ENCODE measurements around the gene ABCA8. TPM values are rescaled to one million over a fixed set of nuclear protein-coding genes. Genes with fewer than 3 reads are reported as not detected.

ABCA8 gene
- total RNA-seq, 4 donors from 2014 or later = 43.6 to 76.6 (median 64.2) TPM

GRCh38 chr17:68819465-68819864 is 135.7 kb downstream of the ABCA8 start:
- DNase-seq (ENCODE audit: extremely low spot score) = no peak
- 72% methylated on average over 5 of the region's 5 CpGs for WGBS
- no peaks in the 10 kb centered on the region for H3K27me3 ChIP-seq
- no peaks in the 10 kb centered on the region for H3K9me3 ChIP-seq
- H3K27ac ChIP-seq (replicated peaks in 1 of 4) = no peak overlapping the region
- intact Hi-C loops (cut with DNase I) = no loop called here
- peaks cover 0 to 7% (median 0%) of the 10 kb centered on the region in 4 donors for H3K4me1 ChIP-seq
- TF ChIP-seq POLR2AphosphoS5 (IDR thresholded peaks at IDR 0.05) (no peak), EP300 (IDR thresholded peaks at IDR 0.05) (no peak), POLR2A (IDR thresholded peaks at IDR 0.05; ENCODE audit: low read depth) (no peak)
- TF ChIP-seq, protein P1, sequence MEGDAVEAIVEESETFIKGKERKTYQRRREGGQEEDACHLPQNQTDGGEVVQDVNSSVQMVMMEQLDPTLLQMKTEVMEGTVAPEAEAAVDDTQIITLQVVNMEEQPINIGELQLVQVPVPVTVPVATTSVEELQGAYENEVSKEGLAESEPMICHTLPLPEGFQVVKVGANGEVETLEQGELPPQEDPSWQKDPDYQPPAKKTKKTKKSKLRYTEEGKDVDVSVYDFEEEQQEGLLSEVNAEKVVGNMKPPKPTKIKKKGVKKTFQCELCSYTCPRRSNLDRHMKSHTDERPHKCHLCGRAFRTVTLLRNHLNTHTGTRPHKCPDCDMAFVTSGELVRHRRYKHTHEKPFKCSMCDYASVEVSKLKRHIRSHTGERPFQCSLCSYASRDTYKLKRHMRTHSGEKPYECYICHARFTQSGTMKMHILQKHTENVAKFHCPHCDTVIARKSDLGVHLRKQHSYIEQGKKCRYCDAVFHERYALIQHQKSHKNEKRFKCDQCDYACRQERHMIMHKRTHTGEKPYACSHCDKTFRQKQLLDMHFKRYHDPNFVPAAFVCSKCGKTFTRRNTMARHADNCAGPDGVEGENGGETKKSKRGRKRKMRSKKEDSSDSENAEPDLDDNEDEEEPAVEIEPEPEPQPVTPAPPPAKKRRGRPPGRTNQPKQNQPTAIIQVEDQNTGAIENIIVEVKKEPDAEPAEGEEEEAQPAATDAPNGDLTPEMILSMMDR (IDR thresholded peaks at IDR 0.05) = no peak
- no peaks in the 10 kb centered on the region for H3K36me3 ChIP-seq
- H3K4me3 ChIP-seq = no peak overlapping the region

Other genes with a start within 250 kb of the ABCA8 start
- 10 to 100 TPM; 19.8 to 56.1 (median 26.0) TPM for gene ABCA9, start 105.5 kb upstream of the ABCA8 start, total RNA-seq
- 10 to 100 TPM; 45.1 to 85.1 (median 47.2) TPM for gene ABCA6, start 186.5 kb upstream of the ABCA8 start, total RNA-seq